ENCODE data around the gene ZIC4.

ZIC4 gene

GRCh38 chr3:147372525-147373027 is 33.8 kb downstream of the ZIC4 start:
- ChIA-PET CTCF (interaction anchor here (0.6 kb wide), 2 partner anchors 43 to 97 kb away, joined by 3 read pairs; no protein-coding TSS in a partner anchor), POLR2A (ENCODE audit: low non-redundant PET) (no interaction called here)
- no peak for TF ChIP-seq CTCF (conservative IDR thresholded peaks at IDR 0.05; ENCODE audit: low read depth)
- H3K27ac ChIP-seq, result no peak overlapping the region
- DNase-seq (ENCODE audit: low spot score), result no peak

GRCh38 chr3:147371771-147372340 is 34.5 kb downstream of the ZIC4 start:
- DNase-seq (ENCODE audit: low spot score), result no peak
- CTCF ChIA-PET, result interaction anchor here (0.6 kb wide), 1 partner anchor 43 kb away, joined by 3 read pairs; no protein-coding TSS in a partner anchor
- no peak overlapping the region for H3K27ac ChIP-seq
- no peak for TF ChIP-seq CTCF (conservative IDR thresholded peaks at IDR 0.05; ENCODE audit: low read depth)
- POLR2A ChIA-PET (ENCODE audit: low non-redundant PET), result no interaction called here

- H3K27ac ChIP-seq, result no peak overlapping the region
- DNase-seq (ENCODE audit: low spot score), result no peak
- POLR2A ChIA-PET (ENCODE audit: low non-redundant PET), result no interaction called here
- CTCF ChIA-PET, result interaction anchor here (0.6 kb wide), 3 partner anchors 88 to 650 kb away, joined by 3 to 4 read pairs (median 3); no protein-coding TSS in a partner anchor
- no peak for TF ChIP-seq CTCF (conservative IDR thresholded peaks at IDR 0.05; ENCODE audit: low read depth)
Observed at GRCh38 chr3:147371140-147371539, 35.2 kb downstream of the ZIC4 start.

- ChIA-PET POLR2A (ENCODE audit: low non-redundant PET) (no interaction called here), CTCF (interaction anchor here (0.6 kb wide), 2 partner anchors 89 to 91 kb away, joined by 3 to 4 read pairs; no protein-coding TSS in a partner anchor)
- DNase-seq (ENCODE audit: low spot score), result no peak
- no peak for TF ChIP-seq CTCF (conservative IDR thresholded peaks at IDR 0.05; ENCODE audit: low read depth)
- H3K27ac ChIP-seq, result no peak overlapping the region
Observed at GRCh38 chr3:147370349-147370748, 36.0 kb downstream of the ZIC4 start.

GRCh38 chr3:147369661-147370123 is 36.7 kb downstream of the ZIC4 start:
- CTCF ChIA-PET, result no interaction called here

GRCh38 chr3:147369231-147369630 is 37.1 kb downstream of the ZIC4 start:
- H3K27ac ChIP-seq, result no peak overlapping the region
- TF ChIP-seq CTCF (conservative IDR thresholded peaks at IDR 0.05; ENCODE audit: low read depth), result no peak
- CTCF ChIA-PET, result interaction anchor here (0.6 kb wide), 1 partner anchor 12 kb away, joined by 3 read pairs; no protein-coding TSS in a partner anchor
- POLR2A ChIA-PET (ENCODE audit: low non-redundant PET), result no interaction called here
- no peak for DNase-seq (ENCODE audit: low spot score)

More at GRCh38 chr3:147369661-147370123, 36.7 kb downstream of the ZIC4 start:
- no peak overlapping the region for H3K27ac ChIP-seq
- POLR2A ChIA-PET (ENCODE audit: low non-redundant PET), result no interaction called here
- no peak for DNase-seq (ENCODE audit: low spot score)
- no peak for TF ChIP-seq CTCF (conservative IDR thresholded peaks at IDR 0.05; ENCODE audit: low read depth)

Data from RWPE1 (cell line).